K562 (cell line): ENCODE results near the gene SNX3. TPM values are rescaled to one million over a fixed set of nuclear protein-coding genes. Genes with fewer than 3 reads are reported as not detected.

Source experiments
- BACH1 ChIP-seq: fragments of 200-800 bp; sonication (Bioruptor generic); IDR thresholded peaks from 2 replicates; pipeline ENCODE4 v1.6.1; 2016; ENCODE audit warnings: missing genetic modification characterization, missing compliant biosample characterization
- CEBPZ ChIP-seq: fragments of 150-350 bp; IDR thresholded peaks from 2 replicates; pipeline ENCODE4 v1.6.1; 2014; ENCODE audit warnings: low read depth, mild to moderate bottlenecking, low read length, borderline replicate concordance
- CGGBP1 ChIP-seq: fragments of 250-450 bp; sonication (Bioruptor Pico); IDR thresholded peaks from 2 replicates; pipeline ENCODE4 v1.9.0; 2021; ENCODE audit warnings: mild to moderate bottlenecking
- CHCHD3 ChIP-seq: fragments of 250-450 bp; sonication (Bioruptor Pico); IDR thresholded peaks from 2 replicates; pipeline ENCODE4 v2.1.2; 2022; ENCODE audit warnings: mild to moderate bottlenecking
- GATAD2A ChIP-seq: fragments of 450-650 bp; IDR thresholded peaks from 2 replicates; pipeline ENCODE4 v1.6.1; 2017
- HLTF ChIP-seq: fragments of 450-650 bp; IDR thresholded peaks from 2 replicates; pipeline ENCODE4 v1.6.1; 2016
- HMGN3 ChIP-seq: IDR thresholded peaks from 2 replicates; pipeline ENCODE4 v1.6.1; 2011; ENCODE audit warnings: borderline replicate concordance, low read depth, mild to moderate bottlenecking, mixed read lengths, low read length; ENCODE audit not compliant: insufficient read length; ENCODE audit errors: extremely low read depth
- ZBTB1 ChIP-seq: sonication (generic); formaldehyde crosslinking; IDR thresholded peaks from 2 replicates; pipeline ENCODE4 v1.8.1; 2023; ENCODE audit warnings: missing genetic modification reagents, low read depth, mild to moderate bottlenecking, borderline replicate concordance
- ZBTB43 ChIP-seq: sonication (generic); formaldehyde crosslinking; IDR thresholded peaks from 2 replicates; pipeline ENCODE4 v1.8.0; 2023; ENCODE audit warnings: mild to moderate bottlenecking, missing genetic modification reagents
- ZNF696 ChIP-seq: fragments of 250-450 bp; sonication (Bioruptor Pico); conservative IDR thresholded peaks from 2 replicates; pipeline ENCODE4 v1.4.0; 2020; ENCODE audit warnings: mild to moderate bottlenecking, moderate library complexity
- polyA plus RNA-seq, 8 experiments: library from polyadenylated mRNA; depleted of rRNA in 4 of 8; stranded (reverse) in 5 of 8; unstranded in 3 of 8; fragments of >200 nt; fragmentation: Nextera tagmentation in 2 of 8; fragmentation: Illumina TruSeq in 1 of 8; extraction: Ambion mirVana in 2 of 8; extraction: Trizol in 1 of 8; gene quantifications; 2 replicates each; pipeline versions ENCODE4 v1.2.1 to v1.2.3, GENCODE V29; 2011 to 2014; ENCODE audit warnings: inconsistent platforms in 1 of 8, missing spikeins in 1 of 8
- total RNA-seq, 7 experiments: library from RNA; depleted of rRNA in 6 of 7; stranded (reverse); fragments of >200 nt in 6 of 7; fragmentation: Illumina TruSeq in 2 of 7; extraction: Trizol in 2 of 7; gene quantifications; 2 replicates each; pipeline versions ENCODE4 v1.2.1 to v1.2.3, GENCODE V29; 2011 to 2021; ENCODE audit warnings: low replicate concordance in 1 of 7
- TF ChIP-seq, protein P1 (sequence below): fragments of 450-650 bp; IDR thresholded peaks from 2 replicates; pipeline ENCODE4 v1.6.1; 2016; ENCODE audit warnings: low read depth
- TF ChIP-seq, protein P2 (sequence below): fragments of 450-650 bp; formaldehyde crosslinking; IDR thresholded peaks from 2 replicates; pipeline ENCODE4 v1.4.0; 2022; ENCODE audit warnings: missing genetic modification characterization

The SNX3 gene
- total and polyA plus RNA-seq, 9 of the 15 experiments (the other 6 are each of a cell fraction or from before 2014, with no cell fraction given) = 48.9 to 410 (median 159) TPM

- TF ChIP-seq, protein P1, sequence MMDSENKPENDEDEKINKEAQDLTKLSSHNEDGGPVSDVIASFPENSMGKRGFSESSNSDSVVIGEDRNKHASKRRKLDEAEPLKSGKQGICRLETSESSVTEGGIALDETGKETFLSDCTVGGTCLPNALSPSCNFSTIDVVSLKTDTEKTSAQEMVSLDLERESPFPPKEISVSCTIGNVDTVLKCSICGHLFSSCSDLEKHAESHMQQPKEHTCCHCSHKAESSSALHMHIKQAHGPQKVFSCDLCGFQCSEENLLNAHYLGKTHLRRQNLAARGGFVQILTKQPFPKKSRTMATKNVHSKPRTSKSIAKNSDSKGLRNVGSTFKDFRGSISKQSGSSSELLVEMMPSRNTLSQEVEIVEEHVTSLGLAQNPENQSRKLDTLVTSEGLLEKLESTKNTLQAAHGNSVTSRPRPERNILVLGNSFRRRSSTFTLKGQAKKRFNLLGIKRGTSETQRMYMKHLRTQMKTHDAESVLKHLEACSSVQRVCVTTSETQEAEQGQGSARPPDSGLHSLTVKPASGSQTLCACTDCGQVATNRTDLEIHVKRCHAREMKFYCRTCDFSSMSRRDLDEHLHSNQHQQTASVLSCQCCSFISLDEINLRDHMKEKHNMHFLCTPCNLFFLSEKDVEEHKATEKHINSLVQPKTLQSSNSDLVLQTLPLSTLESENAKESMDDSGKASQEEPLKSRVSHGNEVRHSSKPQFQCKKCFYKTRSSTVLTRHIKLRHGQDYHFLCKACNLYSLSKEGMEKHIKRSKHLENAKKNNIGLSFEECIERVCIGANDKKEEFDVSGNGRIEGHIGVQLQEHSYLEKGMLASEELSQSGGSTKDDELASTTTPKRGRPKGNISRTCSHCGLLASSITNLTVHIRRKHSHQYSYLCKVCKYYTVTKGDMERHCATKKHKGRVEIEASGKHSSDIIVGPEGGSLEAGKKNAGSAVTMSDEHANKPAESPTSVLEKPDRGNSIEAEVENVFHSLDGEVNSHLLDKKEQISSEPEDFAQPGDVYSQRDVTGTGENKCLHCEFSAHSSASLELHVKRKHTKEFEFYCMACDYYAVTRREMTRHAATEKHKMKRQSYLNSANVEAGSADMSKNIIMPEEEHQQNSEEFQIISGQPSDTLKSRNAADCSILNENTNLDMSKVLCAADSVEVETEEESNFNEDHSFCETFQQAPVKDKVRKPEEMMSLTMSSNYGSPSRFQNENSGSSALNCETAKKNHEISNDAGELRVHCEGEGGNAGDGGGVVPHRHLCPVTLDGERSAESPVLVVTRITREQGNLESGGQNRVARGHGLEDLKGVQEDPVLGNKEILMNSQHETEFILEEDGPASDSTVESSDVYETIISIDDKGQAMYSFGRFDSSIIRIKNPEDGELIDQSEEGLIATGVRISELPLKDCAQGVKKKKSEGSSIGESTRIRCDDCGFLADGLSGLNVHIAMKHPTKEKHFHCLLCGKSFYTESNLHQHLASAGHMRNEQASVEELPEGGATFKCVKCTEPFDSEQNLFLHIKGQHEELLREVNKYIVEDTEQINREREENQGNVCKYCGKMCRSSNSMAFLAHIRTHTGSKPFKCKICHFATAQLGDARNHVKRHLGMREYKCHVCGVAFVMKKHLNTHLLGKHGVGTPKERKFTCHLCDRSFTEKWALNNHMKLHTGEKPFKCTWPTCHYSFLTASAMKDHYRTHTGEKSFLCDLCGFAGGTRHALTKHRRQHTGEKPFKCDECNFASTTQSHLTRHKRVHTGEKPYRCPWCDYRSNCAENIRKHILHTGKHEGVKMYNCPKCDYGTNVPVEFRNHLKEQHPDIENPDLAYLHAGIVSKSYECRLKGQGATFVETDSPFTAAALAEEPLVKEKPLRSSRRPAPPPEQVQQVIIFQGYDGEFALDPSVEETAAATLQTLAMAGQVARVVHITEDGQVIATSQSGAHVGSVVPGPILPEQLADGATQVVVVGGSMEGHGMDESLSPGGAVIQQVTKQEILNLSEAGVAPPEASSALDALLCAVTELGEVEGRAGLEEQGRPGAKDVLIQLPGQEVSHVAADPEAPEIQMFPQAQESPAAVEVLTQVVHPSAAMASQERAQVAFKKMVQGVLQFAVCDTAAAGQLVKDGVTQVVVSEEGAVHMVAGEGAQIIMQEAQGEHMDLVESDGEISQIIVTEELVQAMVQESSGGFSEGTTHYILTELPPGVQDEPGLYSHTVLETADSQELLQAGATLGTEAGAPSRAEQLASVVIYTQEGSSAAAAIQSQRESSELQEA = no peak
- TF ChIP-seq ZBTB1 (CRISPR knock-in tag) (no peak; the same call in 1 of the 2 replicates), ZBTB43 (CRISPR knock-in tag) (no peak), CEBPZ (no peak), BACH1 (no peak), HLTF (no peak), ZNF696 (CRISPR knock-in tag) (no peak), HMGN3 (peak; percentile 96), CGGBP1 (CRISPR knock-in tag) (no peak), CHCHD3 (CRISPR knock-in tag) (no peak), GATAD2A (no peak)
- TF ChIP-seq, protein P2, sequence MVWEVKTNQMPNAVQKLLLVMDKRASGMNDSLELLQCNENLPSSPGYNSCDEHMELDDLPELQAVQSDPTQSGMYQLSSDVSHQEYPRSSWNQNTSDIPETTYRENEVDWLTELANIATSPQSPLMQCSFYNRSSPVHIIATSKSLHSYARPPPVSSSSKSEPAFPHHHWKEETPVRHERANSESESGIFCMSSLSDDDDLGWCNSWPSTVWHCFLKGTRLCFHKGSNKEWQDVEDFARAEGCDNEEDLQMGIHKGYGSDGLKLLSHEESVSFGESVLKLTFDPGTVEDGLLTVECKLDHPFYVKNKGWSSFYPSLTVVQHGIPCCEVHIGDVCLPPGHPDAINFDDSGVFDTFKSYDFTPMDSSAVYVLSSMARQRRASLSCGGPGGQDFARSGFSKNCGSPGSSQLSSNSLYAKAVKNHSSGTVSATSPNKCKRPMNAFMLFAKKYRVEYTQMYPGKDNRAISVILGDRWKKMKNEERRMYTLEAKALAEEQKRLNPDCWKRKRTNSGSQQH = no peak
Measured at GRCh38 chr6:108260809-108261569, at the start of gene SNX3 (continued).
